ENCODE results near the gene FAM124A.

The FAM124A gene

DNA sequence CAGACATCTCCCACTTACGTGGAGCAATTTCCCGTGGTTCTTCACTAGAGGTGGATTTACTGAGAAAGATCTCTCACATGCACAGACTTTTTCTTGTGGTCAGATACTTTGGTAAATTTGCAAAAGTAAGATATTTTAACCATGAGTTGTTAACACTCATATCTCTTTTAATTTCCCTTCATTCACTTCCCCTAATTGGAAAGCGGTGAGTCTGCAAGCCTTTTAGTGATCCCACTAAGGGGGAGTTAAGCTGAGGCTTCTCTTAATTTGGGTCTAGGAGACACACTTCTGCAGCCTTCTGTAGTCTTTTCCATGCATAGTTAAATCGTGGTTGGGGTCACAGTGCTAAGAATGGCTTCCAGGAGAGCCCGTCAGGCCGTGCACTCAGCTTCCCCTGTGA is 86.6 kb downstream of the FAM124A start:
- DNase-seq (ENCODE audit: low read depth) = no peak

DNA sequence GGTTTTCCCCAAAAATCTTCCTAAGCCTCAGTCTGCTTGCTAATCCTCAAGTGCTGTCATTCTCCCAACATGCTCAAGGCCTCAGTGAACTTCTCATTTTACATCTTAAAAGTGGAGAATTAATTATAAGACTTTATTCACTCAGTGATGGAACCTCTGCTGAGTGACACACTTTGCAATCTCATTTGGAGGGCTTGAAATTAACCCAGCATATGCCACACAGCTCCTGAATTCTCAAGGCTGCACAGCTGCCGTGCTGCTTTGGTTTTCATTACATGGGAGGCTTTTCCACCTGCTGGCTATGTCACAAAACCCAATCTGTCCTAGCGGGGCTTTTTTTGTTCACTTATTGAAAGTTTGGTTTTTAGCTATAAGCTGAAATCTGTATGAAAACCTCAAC is 89.0 kb downstream of the FAM124A start:
- DNase-seq (ENCODE audit: low read depth) = no peak

DNA sequence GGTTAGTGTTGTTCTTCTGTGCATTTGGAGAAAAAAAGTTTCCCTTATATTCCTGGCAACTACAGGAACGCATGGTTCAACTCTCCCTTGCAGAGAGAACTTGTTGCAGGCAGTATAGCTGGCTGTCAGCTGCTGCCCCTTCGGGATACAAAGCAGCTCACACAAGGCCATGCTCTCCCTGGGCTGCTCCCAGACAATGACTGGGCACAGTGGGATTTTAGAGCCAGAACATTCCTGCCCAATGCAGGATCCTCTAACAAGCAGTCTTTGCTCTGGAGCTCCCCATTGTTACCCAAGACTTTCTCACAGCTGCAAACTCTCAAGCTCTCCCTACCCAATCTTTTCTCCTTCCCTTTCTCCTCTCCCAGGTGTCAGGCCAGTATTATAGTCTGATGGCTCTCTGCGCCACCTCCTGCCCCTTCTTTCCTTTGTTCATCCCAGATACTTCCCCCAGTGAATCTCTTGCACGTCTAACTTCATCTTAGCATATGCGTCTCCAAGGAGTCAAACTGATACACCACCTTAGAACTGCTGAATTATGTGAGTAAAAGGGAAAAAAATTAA is 89.8 kb downstream of the FAM124A start:
- no peak for DNase-seq (ENCODE audit: low read depth)

DNA sequence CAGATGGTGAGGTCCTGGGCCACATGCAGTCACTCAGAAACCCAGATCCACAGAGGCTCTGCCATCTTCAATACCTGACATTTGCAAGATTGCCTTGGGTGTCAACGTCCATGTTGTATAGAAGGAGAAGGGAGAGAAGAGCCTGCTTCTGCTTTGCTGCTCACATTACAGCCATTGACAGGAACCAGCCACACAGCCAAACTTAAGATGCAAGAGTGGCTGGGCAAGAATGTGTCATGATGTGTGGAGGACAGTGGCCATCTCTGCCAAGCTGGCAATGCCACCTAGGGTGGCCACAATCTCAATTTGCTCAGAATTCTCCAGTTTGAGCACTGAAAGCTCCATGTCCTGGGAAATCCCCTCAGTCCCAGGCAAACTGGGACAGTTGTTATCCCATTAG is 91.4 kb downstream of the FAM124A start:
- no peak for DNase-seq (ENCODE audit: low read depth)

DNA sequence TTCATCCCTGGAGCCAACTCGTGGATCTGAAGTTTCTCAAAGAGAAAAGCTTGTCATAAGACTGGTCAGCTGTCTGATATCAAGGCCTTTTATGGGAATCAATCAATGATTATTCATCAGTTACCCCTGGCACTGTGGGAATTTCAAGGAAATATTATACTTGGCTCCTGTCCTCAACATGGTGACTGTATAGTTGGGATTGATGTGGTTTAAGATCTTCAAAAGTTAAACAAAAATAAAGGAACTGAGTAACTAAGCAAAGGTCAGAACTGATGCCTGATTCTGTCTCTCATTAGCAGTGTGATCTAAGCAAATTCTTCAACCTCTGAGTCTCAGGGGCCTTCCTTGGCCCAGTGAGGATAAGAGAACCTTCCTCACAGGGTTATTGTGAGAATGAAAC is 95.1 kb downstream of the FAM124A start:
- DNase-seq (ENCODE audit: low read depth) = no peak

DNA sequence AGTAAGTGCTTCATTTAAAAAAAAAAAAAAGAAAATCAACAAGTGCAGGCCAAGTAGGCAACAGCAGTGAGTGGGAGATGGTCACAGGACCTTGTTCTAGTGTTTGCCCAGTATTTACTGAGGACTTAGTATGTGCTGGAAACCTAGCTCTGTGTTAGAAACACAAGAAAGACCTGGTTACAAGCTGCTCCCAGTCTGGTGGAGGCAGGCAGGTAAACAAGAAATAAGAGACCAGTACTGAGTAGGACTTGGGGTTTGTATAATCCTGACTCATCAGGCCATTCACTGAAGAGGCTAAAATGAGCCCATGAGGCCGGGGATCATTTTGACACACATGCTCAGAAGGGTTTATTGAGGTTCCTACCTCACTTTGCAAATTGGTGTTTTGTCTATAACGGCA is 95.8 kb downstream of the FAM124A start:
- DNase-seq (ENCODE audit: low read depth) = no peak

DNA sequence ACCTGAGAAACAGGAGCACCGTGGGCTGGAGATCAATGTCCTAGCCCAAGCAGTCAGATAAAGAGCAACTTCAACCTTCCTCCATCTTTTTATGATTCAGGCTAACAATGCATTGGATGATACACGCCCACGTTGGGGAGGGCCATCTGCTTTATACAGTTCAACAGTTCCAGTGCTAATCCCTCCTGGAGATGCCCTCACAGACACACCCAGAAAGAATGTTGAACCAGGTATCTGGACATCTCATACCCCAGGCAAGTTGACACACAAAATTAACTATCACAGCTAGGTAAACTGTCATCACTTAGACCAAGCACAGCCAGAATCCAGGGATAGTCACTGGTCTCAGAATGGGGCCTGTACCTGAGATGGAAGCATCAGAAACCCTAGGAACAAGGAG is 96.7 kb downstream of the FAM124A start:
- DNase-seq (ENCODE audit: low read depth) = no peak

DNA sequence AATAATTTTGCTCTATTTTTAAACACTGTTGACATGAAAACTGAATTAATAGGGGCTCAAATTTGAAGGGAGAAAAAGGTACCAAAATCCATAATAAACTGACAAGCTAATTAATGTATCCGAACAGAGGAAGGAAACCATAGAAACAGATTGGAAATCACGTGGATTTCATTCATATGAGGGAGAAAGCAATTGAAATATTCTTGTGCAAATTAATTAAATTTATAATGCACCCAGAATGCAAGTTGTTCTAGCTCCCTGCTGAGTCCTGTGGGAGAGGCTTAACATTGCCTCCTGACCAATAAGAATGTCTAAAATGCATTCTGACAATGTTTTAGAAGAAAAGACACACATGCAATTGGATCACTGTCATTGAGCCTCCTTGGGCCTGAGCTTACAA is 99.6 kb downstream of the FAM124A start:
- no peak for DNase-seq (ENCODE audit: low read depth)

DNA sequence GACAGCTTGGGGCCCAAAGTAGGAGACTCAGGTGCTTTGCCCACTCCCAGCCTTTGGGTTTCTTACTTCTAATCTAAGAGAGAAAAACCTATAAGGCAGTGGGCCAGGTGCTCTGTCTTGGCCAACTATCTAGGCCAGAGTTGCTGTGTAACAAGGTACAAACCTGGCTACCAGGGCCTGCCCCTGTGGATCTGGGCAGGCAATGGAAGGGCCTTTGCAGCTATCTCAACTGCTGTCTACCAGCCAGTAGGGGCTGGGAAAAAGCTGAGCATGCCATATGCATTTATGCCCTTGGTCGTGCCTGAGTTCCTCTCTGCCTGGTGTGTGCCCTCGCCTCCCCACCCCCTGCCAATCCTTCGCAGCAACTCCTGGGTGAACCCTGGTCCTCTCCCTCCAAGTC is 100.6 kb downstream of the FAM124A start:
- no peak for DNase-seq (ENCODE audit: low read depth)

DNA sequence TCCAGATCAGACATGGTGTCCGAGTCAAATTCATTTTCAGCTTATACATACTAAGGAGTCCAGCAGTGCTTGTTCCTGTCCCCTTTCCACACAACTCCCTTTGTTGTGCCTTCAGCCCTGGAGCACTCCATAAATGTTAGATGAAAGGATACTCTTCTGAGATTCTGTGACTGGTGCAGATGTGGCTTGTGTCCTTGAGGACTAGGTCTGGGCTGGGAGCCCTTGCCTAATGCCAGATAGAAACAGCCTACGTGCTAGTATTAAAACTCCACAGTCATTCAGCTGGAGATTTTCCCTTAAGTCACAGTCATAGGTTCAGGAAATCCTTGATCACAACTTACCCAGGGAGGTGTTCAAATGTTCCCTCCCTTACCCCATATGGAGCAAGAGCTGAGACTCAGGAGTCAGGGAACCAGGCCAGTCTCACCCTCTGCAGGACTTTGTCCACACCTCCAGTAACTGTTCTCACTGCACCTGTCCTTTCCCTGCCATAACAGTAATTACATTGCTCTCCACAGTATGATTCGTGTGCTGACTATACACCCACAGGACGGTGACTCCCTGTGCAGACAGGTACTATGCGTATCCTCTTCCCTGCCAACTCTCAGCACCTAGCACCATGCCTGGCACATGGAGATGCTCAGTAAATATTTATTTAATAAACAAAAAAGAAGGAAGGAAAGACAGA is 101.8 kb downstream of the FAM124A start:
- DNase-seq (ENCODE audit: low read depth) = no peak

DNA sequence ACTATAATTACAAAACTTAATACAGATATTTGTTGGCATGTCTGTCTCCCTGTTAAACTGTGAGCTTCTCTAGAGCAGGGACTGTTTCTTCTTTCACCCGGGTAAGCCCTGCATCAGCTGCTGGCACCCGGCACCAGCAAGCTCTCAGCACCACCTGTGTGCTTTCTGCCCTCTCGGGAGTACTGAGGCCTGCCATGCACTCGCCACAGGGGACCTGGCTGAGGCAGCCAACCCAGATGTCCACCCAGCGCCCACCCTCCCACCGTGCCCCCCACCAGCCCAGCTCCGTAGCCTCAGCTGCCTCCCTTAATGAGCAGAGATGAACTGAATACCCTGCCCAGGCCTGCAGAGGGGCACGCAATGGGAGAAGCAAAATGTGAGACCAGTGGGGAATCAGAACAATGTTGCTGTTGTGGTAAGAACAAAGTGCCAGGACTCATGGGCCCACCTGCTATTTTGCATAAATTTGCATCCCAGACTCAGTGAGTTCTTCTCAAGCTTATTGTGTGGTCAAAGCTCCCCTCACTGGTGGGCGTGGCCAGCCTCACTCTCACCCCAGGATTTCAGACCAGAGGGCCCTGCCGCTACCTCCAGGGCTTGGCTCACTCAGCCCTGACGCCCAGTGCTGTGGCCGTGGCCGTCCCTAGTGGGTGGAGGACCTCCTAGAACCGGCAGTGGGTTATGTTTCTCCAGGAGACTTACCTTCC is 102.7 kb downstream of the FAM124A start:
- no peak for DNase-seq (ENCODE audit: low read depth)

DNA sequence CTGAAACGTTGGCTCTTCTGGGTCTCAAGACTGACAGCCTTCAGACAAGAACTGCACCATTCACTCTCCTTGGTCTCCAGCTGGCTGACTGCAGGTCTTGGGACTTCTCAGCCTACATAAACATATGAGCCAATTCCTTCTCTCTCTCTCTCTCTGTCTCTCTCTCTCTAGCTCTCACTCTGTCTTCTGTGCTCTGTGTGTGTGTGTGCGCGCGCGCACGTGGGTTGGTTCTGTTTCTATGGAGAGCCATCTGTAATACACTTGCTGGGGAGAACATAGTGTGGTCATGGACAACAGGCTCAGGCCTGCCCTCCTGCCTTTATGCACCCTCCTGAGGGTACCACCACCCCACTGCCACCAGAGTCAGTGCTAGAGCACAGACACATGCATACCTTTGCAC is 103.6 kb downstream of the FAM124A start:
- no peak for DNase-seq (ENCODE audit: low read depth)

DNA sequence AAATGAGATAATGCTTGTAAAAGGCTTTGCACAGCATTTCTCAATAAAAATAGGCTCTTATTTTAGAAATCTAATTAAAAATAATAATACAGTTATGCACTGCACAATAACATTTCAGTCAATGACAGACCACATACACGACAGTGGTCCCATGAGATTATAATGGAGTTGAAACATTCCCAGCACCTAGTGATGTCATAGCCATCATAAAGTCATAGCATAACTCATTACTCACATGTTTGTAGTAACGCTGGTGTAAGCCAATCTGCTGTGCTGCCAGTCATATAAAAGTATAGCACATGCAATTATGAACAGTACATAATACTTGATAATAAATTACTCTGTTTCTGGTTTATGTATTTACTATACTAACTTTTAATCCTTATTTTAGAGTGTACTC is 104.6 kb downstream of the FAM124A start:
- DNase-seq (ENCODE audit: low read depth) = no peak

DNA sequence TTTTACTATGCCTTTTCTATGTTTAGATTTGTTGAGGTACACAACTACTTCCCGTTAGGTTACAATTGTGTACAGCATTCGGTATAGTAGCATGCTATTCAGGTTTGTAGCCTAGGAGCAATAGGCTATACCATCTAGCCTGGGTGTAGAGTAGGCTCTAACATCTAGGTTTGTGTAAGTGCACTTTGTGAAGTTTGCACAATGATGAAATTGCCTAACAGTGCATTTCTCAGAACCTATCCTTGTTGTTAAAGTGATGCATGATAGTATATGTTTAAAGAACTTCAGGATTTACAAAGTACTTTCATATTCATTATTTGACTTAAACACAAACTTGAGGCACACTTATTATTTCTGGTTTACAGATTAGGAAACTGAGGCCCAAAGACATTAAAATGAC is 105.8 kb downstream of the FAM124A start:
- DNase-seq (ENCODE audit: low read depth) = no peak

DNA sequence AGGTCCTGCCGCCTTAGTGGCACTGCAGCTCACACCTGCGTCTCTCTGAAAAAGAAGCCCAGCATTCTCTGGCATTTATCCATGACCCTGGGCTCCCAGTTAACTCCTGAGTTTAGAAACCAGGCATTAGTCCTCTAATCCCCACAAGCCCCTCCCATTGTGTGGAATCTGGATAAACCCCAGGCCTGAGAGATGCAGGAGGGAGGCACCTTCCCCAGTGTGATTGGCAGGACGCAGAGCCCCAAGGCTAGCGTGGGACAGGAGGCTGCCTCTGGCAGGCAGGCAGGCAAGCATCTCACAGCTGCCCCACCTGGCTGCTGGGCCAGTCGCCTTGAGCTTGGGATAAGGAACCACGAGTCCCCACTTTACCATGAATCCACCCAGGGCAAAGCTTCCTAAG is 106.3 kb downstream of the FAM124A start:
- DNase-seq (ENCODE audit: low read depth) = no peak

DNA sequence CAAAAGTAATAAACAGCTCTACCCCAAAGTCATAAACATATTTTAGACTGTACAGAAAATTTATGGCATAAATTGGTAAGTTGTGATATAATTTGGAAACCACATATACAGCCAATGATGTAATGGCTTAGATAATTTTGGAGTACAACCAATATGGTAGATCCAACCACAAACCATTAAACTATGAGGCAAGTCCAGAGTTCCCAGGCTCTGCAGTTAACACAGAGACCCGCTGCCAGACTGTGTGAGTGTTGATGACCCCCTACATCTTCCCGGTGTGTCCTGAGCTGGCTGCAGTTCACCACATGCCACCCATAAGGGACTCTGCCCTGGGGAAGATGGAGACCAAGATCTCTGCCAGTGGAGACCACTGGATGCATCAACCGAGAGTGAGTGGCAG is 107.4 kb downstream of the FAM124A start:
- DNase-seq (ENCODE audit: low read depth) = no peak

DNA sequence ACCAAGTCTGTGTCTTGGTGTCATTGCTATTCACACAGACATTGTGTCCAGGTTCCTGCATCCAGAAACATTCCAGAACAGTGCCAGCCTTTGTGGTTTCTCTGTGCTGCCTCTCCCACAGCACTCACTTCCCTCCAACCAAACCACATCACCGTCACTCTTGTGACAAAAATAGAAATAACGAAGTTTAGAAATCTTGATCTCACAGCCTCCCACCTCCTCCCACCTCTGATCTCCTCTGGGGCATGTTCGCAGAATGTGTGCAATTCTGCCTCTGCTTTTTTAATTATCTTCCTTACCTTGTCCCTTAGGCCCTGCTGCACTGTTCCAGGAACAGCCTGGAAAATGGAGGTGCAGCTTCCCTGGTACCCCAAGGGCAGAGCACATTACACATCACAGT is 108.6 kb downstream of the FAM124A start:
- DNase-seq (ENCODE audit: low read depth) = no peak

DNA sequence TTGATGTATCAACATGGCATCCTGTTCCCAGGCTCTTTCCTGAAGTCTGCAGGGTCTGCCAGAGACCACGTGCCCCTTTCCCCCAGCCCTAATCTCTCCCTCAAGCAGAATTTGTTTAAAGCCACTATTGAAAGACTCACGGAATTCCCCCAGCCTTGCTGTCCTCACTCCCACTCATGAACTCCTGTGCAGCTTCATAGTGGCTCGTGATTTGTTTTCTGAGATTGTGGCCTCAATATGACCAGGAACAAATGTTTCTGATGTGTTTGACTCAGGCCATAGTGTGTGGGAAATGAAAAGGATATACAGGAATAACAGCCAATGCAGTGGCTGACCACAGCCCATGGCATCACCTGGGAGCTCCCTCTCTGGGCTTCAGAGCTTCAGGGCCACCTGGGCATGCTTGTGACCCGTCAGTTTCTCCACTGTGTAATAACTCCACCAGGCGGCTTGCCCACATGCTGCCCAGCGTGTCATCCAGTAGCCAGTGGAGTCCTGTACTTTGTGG is 109.2 kb downstream of the FAM124A start:
- no peak for DNase-seq (ENCODE audit: low read depth)

DNA sequence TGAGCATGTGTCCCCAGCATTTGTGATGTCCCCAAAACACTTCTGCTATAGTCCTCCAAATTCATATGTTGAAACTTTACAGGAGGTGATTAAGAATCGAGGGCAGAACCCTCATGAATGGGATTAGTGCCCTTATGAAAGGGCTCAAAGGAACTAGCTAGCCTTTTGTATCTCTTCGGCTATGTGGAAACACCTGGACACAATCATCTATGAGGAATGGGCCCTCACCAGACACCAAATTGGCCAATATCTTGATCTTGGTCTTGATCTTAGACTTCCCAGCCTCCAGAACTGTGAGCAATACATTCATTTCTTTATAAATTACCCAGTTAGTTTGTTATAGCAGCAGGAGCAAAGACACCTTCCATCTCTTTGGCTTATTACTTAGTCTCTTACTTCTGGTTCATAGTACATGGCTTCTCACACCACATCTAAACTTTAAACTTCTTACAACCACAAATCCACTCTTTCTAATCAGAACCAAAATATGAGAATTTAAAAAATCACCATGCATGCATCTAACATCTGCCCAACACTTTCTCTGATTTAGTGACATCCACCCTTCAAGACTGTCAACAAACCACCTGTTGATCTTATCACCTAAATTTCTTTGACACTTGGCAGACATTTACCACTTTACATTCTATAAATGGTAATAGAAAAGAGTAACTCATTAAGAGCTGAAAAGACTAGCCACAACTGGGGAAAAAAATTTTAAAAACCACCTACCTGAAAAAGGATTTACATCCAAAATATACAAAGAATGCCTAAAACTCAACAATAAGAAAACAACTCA is 110.6 kb downstream of the FAM124A start:
- DNase-seq (ENCODE audit: low read depth) = no peak

DNA sequence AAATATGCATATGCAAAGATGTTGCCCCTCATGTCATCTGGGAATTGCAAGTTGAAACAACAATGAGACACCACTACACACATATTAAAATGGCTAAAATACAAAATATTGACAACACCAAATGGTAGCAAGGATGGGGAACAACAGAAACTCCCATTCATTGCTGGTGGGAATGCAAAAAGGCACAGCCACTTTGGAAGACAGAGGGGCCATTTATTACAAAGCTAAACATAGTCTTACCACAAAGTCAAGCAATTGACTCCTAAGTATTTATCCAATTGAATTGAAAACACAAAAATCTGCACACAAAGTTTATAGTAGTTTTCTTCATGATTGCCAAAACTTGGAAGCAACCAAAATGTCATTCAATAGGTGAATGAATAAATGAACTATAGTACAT is 111.2 kb downstream of the FAM124A start:
- DNase-seq (ENCODE audit: low read depth) = no peak

DNA sequence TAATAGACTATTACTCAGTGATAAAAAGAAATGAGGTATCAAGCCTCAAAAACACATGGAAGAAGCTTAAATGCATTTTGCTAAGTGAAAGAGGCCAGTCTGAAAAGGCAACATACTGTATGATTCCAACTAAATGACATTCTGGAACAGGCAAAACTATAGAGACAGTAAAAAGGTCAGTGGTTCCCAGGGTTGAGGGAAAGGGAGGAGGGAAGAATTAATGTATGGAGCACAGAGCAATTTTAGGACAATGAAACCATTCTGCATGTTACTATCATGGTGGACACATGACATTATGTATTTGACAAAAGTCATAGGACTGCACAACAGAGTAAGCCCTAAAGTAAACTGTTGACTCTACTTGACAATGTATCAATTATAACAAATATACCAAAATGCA is 111.6 kb downstream of the FAM124A start:
- DNase-seq (ENCODE audit: low read depth) = no peak
